Activated CD8-positive, alpha-beta memory T cell treated with anti-CD3 and anti-CD28 coated beads, Interleukin-2, amount 50 U/mL, for 1 hour (primary cell): ENCODE measurements around the gene MYB.
"Not testable (repeated sequence)": the region's sequence is repeated elsewhere in the genome, so short reads cannot be mapped to it uniquely, and the experiment has no call there.

Source experiments
- DNase-seq: peaks from one replicate; pipeline ENCODE4 v3.0.0-alpha.2; 2020; ENCODE audit errors: extremely low read depth

MYB gene

DNA sequence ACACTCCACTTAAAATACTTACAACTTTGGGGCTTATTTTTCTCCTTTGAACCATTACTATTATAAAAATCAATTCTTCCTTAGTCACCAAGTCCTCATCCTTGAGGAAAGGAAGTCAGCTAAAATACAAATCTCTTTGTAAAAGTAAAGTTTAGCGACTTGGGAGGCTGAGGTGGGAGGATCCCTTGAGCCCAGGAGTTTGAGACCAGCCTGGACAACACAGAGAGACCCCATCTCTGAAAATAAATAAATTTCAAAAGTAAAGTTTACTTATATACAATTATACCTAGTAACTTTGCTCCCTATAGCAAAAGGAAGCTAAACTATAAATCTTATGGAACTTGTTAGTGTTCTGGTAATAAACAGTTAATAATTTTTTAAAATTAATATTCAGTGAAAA is 40.4 kb downstream of the MYB start:
- DNase-seq: no peak

DNA sequence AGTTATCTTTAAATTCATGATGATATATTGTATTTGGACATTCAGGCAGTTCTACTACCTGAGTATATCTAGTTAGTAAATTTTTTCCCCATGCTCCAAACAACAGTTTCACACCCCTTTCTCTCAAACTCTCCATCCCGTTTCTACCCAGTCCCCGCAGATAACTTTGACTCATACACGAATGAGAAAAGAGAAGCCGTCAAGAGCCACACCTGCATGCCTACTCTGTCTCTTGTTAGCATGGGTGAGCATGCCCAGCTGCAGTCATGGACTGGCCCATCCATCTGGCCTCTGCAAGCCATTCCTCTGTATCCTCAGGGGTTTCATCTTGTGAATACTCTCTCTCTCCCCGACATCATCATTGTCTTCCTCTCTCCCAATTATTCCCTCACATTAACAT is 41.5 kb downstream of the MYB start:
- DNase-seq: no peak

DNA sequence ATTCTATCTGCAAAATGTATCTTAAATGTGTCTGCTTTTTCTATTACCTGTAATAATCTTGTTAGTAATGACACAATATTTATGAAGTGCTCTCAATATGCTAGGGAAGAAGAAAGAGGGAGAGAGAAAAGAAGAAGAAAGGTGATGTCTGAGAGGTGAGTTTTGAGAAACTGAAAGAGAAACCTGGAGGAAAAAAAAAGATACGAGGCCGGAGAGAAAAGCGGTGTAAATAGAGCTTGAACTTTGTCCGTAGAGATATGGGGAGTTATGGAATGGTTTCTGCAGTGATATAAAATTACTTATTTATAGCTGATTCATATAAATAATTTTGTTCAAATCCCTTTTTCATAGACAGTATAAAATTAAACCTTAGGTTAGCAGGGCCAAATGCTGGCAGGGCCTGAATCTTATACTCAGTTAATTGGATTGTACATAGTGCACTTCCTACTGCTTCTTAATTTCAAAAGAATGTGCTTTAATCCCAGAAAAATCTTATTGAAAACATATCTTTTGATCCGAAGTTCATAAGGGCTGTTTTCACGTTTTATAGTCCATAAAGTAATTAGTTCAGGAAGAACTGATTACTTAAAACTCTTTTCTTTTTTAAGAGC is 43.0 kb downstream of the MYB start:
- no peak for DNase-seq

DNA sequence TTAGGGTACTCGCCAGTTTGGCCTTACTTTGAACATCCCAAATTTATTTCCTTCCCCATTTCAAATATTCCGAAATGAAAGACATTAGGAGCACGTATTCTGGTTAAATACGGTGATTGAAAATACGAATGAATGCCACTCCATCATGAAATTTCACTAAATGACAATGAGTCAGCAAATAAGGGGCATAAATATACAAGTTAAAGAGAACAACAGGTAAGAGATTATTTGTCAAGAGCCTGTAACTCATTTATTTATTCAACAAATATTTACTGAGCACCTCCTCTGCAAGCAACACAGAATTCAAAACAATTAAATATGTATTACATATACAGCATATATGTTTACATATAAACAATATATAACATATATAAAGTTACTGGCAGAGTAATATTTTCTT is 44.8 kb downstream of the MYB start:
- no peak for DNase-seq

DNA sequence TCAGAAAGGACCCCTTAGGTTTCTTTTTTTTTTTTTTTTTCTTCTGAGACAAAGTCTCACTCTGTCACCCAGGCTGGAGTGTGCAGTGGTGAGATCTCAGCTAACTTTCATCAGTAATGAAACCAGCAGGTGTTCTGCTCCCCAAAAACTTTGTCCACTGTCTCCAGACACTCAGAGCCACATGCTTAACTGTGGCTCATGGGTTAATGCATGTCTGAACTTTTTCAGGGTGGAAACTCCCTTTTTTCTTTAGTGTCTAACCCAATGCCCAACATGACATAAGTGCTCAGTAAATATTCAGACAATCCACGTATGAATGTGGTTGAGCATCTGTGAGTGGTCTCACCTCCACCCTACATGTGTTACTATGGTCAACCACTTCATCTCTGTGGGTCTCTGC is 45.4 kb downstream of the MYB start:
- no peak for DNase-seq

GRCh38 chr6:135227349-135227748 is 46.2 kb downstream of the MYB start:
- no peak for DNase-seq

- DNase-seq: no peak
Observed at GRCh38 chr6:135227758-135228157, 46.6 kb downstream of the MYB start.

DNA sequence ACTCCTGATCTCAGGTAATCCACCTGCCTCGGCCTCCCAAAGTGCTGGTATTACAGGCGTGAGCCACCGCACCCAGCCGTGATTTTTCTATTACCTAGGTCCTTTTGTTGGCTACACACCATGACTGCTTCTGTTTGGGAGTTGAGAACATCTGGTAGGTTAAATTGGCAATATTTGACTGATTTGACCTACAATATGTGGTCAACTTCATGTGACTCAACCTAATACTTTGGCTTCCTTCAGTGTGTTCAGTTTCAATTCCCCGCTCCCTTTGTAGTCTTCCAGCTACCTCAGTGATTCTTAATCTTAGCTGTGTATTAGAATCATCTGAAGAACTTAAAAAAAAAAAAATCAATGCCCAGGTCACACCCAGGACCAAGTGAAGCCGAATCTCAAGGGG is 47.4 kb downstream of the MYB start:
- DNase-seq: no peak

DNA sequence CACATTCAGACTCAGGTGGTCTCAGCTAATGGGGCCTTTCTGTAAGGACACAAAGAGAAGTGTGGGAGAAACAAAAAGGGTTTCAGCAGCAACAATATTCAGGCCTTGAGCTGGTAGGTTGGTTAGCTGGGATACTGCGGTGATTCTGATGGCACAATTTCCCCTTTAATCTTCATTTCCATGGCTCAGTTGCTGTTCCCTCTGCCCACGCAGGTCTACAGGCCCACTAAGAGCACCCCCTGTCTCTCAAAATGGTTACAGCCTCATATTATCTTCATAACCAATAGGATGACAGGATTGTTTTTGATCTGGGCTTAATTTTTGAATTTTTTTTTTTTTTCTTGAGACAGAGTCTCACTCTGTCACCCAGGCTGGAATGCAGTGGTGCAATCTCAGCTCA is 48.9 kb downstream of the MYB start:
- DNase-seq: no peak

DNA sequence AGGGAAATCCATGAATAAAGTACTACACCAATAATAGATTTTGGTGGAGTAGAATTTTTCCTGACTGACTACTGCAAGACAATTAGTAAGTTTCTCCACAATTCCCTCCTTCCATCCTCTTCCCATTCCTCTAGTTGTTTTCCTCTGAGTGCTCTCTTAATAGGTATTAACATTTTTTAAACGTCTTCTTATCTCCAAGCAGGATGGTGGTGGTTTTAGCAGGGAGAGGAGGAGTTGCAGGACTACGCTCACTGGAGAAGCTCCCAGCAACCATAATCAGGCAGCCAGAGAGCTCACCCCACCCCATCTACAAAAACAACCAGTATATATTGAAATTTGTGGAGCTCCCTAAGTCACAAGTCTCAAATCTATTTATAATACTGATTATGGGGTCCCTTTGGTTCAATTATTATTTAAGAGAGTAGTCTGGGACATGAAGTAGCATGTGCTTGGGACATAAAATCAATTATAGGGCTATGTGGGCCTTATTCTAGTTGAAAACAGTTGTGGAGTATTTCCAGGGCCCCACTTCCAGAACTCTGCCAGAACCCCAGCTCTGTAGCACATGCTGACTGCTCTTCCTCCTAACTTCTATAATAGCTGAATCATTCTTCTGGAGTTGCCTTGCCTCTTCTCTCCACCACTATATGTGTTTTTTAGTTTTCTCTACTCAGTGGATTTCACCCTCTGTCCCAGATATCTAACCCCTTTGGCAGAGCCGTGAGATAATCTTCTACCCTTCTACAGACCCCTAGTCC is 49.8 kb downstream of the MYB start:
- no peak for DNase-seq

GRCh38 chr6:135231469-135231844 is 50.3 kb downstream of the MYB start:
- no peak for DNase-seq

GRCh38 chr6:135233686-135234491 is 52.8 kb downstream of the MYB start:
- no peak for DNase-seq

DNA sequence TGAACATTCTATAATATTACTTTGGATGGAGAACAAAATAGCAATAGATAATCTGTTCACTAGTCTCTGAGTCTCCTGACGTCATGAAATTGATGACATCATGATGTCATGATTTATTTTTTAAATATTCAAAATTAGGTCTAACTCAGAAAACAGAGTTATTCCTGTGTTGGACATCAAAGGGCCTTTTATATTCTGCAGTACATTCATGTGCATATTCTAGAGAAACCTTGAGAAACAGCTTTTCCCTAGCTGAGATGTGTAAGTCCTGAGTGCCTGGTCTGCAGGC is 53.3 kb downstream of the MYB start:
- no peak for DNase-seq

GRCh38 chr6:135235716-135236115 is 54.6 kb downstream of the MYB start:
- DNase-seq: no peak

DNA sequence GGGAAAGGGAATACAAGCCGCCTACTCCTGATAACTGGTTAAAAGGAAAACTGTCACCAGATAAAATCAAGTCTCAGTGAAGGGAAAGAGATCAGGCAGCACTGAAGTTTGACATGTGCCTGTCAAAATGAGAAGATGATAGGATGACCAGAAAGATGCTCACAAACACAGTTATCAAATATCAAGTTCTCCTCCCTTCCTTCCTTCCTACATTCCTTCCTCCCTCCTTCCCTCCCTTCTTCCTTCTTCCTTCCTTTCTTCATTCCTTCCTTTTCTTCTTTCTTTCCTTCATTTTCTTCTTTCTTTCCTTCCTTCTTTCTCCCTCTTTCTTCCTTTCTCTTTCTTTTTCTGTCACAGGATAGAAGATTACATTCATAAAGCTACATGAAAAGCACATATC is 55.2 kb downstream of the MYB start:
- no peak for DNase-seq

- no peak for DNase-seq
Observed at GRCh38 chr6:135236732-135237131, 55.6 kb downstream of the MYB start.

DNA sequence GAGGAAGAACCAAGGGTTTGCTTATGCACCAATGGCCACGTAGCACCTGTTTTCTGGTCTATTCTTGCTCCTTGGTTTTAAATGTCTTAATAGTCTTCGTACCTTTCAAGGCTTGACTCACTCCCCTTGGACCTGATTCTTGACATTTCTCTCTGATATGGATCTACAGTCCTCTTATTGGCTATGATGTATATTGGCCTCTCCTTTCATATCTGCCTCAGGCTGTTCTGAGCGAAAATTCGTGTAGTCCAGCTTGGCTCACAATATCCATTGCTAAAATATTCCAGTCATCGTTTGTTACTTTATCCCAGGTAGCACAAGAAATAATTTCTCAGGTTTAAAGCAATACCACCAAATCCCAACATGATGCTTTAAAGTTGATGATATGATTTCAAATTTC is 59.6 kb downstream of the MYB start:
- no peak for DNase-seq

- DNase-seq: no peak
Observed at GRCh38 chr6:135243871-135244796, 63.0 kb downstream of the MYB start.

DNA sequence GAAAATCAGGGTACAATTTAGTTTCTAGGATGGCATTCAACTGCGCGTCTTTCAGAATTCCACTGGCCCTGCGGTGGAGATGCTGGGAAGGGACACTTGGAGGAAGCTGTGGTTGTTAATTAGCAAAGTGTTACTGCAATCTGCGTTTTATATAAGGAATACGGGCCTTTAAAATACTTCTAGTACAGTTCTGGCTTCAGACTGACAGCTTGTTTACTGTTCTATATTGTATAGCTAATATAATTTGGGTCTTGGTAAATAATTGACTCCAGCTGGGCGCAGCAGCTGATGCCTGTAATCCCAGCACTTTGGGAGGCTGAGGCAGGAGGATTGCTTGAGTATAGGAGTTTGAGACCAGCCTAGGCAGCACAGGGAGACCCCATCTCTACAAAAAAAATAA is 63.7 kb downstream of the MYB start:
- DNase-seq: no peak

DNA sequence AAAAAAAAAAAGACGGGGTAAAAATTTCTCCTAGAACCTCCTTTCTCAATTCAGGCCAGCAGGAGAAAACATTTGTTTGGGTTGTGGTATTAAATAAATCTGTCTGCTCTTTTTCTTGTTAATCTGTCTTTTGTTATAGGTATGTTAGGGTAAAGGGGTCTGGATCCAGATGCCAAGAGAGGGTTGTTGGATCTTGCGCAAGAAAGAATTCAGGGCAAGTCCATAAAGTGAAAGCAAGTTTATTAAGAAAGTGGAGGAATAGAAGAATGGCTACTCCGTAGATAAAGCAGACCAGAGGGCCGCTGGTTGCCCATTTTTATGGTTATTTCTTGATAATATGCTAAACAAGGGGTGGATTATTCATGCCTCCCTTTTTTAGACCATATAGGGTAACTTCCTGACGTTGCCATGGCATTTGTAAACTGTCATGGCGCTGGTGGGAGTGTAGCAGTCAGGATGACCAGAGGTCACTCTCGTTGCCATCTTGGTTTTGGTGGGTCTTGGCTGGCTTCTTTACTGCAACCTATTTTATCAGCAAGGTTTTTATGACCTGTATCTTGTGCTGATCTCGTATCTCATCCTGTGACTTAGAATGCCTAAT is 65.4 kb downstream of the MYB start:
- not testable (repeated sequence) for DNase-seq

GRCh38 chr6:135250234-135250633 is 69.1 kb downstream of the MYB start:
- DNase-seq: no peak
